NCI-H2171 (cell line): ENCODE measurements around the gene CRIM1.

Experiments
- DNase-seq: peaks from one replicate; lab custom pipeline; 2025; lab: John Stamatoyannopoulos, UW

Gene CRIM1

GRCh38 chr2:36482576-36483214 lies 127.1 kb downstream of the CRIM1 start:
- DNase-seq, result no peak

- no peak for DNase-seq
Observed at GRCh38 chr2:36483290-36483689, 127.7 kb downstream of the CRIM1 start.

GRCh38 chr2:36484454-36484853 lies 128.9 kb downstream of the CRIM1 start:
- DNase-seq, result no peak

GRCh38 chr2:36485521-36485920 lies 129.9 kb downstream of the CRIM1 start:
- DNase-seq, result no peak

- DNase-seq, result no peak
Observed at GRCh38 chr2:36486521-36487044, 131.0 kb downstream of the CRIM1 start.

- no peak for DNase-seq
Observed at GRCh38 chr2:36487947-36488346, 132.4 kb downstream of the CRIM1 start.

- DNase-seq, result no peak
Observed at GRCh38 chr2:36489281-36489680, 133.7 kb downstream of the CRIM1 start.

GRCh38 chr2:36490749-36491148 lies 135.2 kb downstream of the CRIM1 start:
- DNase-seq, result no peak

- no peak for DNase-seq
Observed at GRCh38 chr2:36492216-36492945, 136.8 kb downstream of the CRIM1 start.

GRCh38 chr2:36493306-36493705 lies 137.7 kb downstream of the CRIM1 start:
- no peak for DNase-seq

- DNase-seq, result no peak
Observed at GRCh38 chr2:36497570-36498163, 142.1 kb downstream of the CRIM1 start.

- DNase-seq, result no peak
Observed at GRCh38 chr2:36499128-36499820, 143.7 kb downstream of the CRIM1 start.

GRCh38 chr2:36500072-36500471 lies 144.5 kb downstream of the CRIM1 start:
- no peak for DNase-seq

GRCh38 chr2:36502081-36502480 lies 146.5 kb downstream of the CRIM1 start:
- no peak for DNase-seq

GRCh38 chr2:36507408-36507812 lies 151.8 kb downstream of the CRIM1 start:
- no peak for DNase-seq

- no peak for DNase-seq
Observed at GRCh38 chr2:36509075-36509474, 153.5 kb downstream of the CRIM1 start.

- no peak for DNase-seq
Observed at GRCh38 chr2:36511858-36512603, 156.5 kb downstream of the CRIM1 start.

GRCh38 chr2:36512705-36513104 lies 157.1 kb downstream of the CRIM1 start:
- DNase-seq, result no peak

GRCh38 chr2:36513661-36514060 lies 158.1 kb downstream of the CRIM1 start:
- DNase-seq, result no peak

GRCh38 chr2:36515538-36515937 lies 160.0 kb downstream of the CRIM1 start:
- DNase-seq, result no peak

- DNase-seq, result no peak
Observed at GRCh38 chr2:36516136-36516870, 160.7 kb downstream of the CRIM1 start.
